ENCODE data around the gene HAUS6.
A peak's percentile ranks its signal among the peaks of the same experiment; 100 is the strongest.
"Not testable (repeated sequence)": the region's sequence is repeated elsewhere in the genome, so short reads cannot be mapped to it uniquely, and the experiment has no call there.

Gene HAUS6

DNA sequence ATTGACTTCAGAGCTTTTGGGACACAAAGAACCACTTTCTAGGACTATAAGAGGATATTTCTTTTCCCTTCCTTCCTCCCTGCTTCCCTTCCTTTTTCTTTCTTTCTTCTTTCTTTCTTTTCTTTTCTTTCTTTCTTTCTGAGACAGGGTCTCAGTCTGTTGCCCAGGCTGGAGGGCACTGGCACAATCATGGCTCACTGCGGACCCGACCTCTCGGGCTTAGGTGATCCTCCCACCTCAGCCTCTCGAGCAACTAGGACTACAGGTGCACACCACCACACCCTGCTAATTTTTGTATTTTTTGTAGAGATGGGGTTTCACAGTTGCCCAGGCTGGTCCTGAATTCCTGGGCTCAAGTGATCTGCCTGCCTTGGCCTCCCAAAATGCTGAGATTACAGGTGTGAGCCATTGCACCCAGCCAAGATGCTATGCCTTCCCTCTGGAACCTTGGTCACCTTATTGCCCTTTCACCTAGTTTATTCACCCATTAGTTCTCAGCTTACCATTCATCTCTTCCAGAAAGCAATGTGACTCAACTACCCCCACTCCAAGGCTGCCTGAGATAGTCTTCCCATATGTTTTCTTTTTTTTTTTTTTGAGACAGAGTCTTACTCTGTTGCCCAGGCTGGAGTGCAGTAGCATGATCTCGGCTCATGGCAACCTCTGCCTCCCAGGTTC lies 14.5 kb upstream of the HAUS6 start:
- peak; percentile 59 for DNase-seq (ENCODE audit: low read depth)

DNA sequence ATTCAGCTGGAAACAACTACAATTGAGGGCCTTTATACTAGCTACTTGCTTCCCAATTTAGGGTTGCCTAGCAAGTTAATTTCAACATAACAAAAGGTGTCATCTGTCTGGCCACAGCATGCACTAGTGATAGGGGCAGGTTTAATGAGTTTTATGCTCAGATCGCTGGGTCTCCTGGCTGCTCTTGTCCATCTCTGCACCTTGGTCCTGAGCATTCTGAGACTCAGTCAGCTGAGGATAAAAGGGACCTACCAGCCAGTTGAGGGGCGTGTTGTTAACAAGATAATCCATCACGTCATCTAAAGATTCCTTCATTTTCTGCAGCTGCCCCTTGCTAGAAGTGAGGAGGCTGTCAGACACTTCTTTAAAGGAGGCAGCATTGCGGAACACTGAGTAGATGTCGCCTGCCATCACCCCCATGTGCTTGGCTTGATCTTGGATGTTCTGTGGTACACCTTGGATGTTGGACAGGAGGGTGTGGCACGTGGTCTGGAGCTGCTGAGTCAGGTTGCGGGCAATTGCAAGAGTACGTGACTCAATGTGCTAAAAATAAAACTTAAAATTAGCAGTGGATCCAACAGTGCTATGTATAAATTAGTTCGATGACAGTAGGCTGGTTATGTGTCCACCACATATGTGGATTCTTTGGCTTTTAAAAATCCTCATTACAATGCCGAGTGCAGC lies 13.5 kb upstream of the HAUS6 start:
- DNase-seq (ENCODE audit: low read depth), result peak; percentile 67

DNA sequence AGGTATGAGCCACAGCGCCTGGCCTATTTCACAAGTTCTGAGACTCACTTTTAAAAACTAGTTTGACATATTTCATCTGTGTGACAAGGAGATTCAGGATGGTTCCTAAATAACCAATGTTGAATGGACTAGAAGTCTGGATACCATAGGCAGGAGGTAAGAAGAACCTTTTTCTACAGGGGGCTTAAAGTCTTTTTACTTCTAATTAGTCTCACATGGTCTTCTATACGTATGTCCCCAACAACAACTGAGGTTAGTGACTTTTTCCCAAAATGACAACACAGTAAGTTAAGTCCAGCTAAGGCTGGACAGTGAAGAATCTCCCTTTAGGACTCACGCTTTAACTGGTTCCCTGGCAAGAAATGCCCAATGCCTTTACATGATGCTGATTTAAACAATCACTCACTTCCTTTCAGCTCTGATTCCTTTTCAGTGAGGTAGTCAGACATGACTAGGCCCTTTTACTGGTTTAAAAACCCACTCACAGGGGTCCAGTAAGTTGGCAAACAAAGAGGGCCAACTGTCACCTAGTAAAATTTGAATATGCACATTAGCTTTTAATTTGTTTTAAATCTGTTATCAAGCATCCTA lies 12.1 kb upstream of the HAUS6 start:
- DNase-seq (ENCODE audit: low read depth), result peak; percentile 80

DNA sequence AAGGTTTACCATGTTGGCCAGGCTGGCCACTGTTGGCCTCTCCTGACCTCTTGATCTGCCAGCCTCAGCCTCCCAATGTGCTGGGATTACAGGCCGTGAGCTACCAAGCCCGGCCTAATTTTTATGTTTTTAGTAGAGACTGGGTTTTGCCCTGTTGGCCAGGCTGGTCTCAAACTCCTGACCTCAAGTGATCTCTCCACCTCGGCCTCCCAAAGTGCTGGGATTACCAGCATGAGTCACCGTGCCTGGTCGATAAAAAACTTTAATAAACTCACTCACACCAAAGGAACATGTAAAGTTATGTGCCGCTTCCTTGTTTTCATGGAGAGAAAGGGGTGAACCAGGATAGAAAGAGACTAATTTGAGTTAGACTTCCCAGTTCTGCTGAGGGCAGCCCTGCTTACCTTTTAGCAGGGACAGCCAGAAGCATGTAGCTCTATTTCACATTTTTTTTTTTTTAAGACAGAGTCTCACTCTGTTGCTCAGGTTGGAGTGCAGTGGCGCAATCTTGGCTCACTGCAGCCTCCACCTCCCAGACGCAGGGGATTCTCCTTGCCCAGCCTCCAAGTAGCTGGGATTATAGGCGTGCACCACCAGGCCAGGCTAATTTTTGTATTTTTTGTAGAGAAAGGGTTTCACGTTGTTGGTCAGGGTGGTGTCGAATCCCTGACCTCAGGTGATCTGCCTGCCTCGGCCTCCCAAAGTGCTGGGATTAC lies 11.4 kb upstream of the HAUS6 start:
- DNase-seq (ENCODE audit: low read depth), result peak; percentile 44

DNA sequence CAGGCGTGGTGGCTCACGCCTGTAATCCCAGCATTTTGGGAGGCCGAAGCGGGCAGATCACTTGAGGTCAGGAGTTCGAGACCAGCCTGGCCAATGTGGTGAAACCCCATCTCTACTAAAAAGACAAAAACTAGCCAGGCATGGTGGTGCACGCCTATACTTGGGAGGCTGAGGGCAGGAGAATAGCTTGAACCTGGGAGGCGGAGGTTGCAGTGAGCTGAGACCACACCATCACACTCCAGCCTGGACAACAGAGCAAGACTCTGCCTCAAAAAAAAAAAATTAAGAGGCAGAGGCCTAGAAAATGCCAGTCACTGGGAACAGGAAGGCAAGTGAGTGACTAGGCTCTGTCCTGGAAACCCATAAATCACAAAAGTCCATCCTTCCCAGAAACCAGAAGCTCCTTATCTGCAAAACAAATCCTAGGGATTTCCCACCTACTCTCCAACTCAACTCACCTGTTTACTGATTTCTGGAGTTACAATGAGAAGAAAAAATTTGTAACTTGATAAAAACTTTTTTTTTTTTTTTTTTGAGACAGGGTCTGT lies 10.4 kb upstream of the HAUS6 start:
- not testable (repeated sequence) for DNase-seq (ENCODE audit: low read depth)

DNA sequence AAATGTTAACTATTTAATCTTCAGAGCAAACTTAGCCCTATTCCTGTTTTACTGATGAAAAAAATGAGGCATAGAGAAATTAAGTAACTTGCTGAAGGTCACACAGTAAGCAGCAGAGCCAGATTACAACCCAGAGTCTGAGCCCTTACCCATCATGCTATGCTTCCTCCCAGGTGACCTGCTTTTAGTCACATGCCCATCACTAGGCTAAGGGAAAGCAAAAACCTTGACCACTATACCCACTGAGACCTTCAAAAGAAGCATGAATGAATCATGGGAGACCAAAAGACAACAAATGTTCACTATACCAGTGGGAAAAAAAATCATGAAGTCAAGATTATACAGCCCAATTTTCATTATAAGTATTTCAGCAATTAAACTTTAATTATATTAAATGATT lies 5.3 kb upstream of the HAUS6 start:
- DNase-seq (ENCODE audit: low read depth), result no peak

DNA sequence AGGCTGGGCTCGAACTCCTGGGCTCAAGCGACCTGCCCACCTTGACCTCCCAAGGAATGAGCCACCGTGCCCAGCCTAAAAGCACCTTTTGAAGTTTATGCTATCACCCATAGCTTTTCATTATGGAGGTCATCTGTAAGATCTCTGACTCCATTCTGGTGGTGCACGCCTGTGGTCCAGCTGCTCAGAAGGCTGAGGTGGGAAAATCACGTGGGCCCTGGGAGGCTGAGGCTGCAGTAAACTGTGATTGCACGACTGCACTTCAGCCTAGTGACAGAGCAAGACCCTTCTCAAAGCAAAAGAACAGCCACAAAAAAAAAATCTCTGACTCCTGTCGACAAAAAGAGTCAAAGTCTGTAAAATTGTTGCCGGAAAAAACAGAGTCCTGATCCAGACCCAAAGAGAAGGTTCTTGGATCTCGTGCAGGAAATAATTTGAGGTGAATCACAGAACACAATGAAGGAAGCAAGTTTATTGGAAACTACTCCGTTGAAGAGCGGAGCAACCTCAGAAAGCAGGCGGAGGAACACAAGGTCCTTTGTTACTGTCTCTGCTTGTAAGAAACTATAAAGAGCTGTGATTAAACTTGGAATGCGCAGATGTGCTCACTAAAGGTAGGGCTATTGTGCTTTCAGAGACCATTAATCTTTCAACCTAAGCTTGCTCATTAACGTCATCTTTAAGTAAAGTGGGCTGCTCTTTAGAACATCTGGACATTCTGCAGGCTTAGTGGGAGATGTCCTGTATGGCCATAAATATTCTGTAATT lies 2.0 kb upstream of the HAUS6 start:
- no peak for DNase-seq (ENCODE audit: low read depth)

DNA sequence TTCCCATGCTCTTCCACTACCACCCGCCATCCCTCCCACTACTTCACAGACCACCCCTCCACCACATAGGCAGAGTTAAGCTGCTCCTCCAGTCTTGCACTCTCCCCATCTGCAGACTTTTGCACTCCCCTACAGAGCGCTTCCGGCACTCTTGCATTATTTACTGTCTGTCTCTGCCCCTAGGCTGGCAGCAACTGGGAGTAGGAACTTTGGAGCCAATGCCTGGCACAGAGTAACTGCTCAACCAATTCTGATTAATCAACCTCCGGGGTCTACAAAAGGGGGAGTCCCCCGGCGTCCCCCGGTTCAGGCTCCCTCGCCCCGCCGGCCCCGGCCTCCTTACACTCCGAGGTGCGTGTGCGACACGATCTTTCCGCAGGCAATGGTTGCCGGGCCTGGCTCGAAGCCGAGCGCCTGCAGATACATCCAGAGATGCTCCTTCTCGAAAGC lies 498 bp downstream of the HAUS6 start:
- DNase-seq (ENCODE audit: low read depth), result peak; percentile 63

DNA sequence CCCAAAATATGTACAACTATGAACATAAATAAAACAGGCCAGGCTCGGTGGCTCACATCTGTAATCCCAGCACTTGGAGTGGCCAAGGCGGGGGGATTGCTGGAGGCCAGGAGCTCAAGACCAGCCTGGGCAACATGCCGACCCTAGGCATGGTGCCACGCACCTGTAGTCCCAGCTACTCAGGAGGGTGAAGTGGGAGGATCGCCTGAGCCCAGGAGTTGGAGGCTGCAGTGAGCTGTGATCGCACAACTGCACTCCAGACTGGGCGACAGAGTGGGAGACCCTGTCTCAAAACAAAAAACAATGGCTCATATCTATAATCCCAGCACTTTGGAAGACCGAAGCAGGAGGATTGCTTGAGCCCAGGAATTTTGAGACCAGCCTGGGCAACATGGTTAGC lies 1.5 kb downstream of the HAUS6 start:
- DNase-seq (ENCODE audit: low read depth), result no peak

DNA sequence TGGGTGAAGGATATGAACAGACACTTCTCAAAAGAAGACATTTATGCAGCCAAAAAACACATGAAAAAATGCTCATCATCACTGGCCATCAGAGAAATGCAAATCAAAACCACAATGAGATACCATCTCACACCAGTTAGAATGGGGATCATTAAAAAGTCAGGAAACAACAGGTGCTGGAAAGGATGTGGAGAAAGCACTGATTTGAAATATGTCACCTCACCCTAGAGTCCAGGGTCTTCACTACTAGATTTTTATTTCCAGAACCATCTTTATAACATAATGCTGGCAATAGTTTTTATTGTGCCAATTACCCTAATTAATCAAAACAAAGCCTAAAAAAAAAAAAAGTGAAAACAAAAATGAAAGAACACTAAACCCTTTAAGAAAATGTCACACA lies 5.3 kb downstream of the HAUS6 start:
- DNase-seq (ENCODE audit: low read depth), result not testable (repeated sequence)

DNA sequence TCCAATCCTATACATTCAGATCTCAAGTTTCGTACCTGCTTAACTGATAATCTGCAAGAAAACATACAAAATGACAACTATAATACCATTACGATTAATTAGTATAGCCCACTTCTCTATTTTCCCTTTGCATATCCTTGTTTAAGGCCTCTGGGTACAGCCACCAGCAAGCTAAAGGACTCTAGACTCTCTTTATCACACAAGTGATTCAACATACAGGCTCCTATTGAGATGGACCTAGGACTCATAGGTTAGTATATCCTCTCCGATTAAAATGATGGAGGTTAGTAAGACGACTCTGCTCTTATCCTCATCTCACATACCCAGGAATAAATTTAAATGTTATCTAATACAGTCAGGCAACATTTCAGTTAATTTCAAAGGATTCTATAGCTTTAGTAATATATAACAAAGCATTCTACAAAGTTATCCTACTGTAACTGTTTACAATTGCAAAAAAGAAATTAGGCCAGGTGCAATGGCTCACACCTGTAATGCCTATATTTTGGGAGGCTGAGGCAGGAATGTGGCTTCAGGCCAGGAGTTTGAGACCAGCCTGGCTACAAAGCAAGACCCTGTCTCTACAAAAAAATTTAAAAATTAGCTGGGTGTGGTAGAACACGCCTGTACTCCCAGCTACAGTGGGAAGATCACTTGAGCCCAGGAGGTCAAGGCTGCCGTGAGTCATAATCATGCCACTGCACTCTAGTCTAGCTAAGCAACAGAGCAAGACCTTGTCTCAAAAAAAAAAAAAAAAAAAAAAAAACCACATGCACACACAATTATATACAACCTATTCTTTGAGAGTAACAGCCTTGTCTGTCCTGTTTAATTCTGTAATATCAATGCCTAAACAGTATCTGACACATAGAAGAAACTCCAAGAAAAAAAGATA lies 15.4 kb downstream of the HAUS6 start:
- peak; percentile 77 for DNase-seq (ENCODE audit: low read depth)

DNA sequence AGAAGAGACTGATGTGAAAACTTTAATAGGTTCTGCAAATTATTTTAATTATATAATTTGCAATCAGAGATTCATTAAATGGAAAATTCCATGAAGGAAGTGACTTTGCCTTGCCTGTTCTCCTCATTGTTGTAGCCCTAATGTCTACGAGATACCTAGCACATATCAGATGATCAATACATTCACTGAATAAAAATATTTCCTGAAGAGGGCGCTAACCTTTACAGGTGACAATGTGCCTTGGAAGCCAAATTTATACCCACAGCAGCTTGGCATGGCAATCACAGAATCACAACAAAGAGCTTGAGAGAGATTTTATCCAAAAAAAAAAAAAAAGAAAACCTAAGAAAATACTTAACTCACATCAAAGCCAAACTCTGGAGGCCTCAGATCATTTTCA lies 17.4 kb downstream of the HAUS6 start:
- peak; percentile 61 for DNase-seq (ENCODE audit: low read depth)

DNA sequence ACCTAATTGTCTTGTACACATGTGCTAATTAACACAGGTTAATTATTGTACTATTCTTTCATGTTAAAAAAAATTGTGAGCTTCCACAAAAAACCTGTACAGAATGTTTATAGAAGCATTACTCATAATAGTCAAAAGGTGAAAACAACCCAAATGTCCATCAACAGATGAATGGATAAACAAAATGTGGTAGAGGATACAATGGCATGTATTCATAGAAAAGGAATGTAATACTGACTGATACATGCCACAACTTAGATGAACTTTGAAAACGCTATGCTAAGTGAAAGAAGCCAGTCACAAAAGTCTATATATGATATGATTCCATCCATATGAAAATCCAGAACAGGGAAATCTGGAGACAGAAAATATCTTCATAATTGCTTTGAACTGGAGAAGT lies 27.9 kb downstream of the HAUS6 start:
- peak; percentile 64 for DNase-seq (ENCODE audit: low read depth)

DNA sequence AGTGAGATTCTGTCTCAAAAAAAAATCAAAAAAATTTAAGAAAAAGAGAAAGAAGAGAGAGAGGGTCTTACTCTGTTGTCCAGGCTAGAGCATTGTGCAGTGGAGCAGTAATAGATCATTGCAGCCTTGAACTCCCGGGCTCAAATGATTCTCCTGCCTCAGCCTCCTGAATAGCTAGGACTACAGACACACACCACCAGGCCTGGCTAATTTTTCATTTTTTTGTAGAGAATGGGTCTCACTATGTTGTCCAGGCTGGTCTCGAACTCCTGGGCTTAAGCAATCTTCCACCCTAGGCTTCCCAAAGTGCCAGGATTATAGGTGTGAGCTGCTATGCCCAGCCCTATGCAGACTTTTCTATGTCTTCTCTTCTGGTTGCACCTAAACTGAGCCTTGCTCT lies 28.5 kb downstream of the HAUS6 start:
- DNase-seq (ENCODE audit: low read depth), result no peak

DNA sequence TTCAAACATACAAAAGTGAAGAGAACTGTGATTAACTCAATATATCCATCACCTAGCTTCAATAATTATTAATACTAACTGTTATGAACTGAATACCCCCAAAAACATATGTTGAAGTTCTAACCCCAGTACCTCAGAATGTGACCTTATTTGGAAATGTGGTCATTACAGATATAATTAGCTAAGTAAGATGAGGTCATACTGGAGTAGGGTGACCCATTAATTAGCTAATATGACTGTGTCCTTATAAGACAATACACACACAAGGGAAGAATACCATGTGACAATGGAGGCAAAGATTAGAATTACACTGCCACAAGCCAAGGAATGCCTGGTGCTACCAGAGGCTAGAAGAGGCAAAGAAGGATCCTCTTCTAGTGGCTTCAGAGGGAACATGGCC lies 45.7 kb downstream of the HAUS6 start:
- DNase-seq (ENCODE audit: low read depth), result no peak

DNA sequence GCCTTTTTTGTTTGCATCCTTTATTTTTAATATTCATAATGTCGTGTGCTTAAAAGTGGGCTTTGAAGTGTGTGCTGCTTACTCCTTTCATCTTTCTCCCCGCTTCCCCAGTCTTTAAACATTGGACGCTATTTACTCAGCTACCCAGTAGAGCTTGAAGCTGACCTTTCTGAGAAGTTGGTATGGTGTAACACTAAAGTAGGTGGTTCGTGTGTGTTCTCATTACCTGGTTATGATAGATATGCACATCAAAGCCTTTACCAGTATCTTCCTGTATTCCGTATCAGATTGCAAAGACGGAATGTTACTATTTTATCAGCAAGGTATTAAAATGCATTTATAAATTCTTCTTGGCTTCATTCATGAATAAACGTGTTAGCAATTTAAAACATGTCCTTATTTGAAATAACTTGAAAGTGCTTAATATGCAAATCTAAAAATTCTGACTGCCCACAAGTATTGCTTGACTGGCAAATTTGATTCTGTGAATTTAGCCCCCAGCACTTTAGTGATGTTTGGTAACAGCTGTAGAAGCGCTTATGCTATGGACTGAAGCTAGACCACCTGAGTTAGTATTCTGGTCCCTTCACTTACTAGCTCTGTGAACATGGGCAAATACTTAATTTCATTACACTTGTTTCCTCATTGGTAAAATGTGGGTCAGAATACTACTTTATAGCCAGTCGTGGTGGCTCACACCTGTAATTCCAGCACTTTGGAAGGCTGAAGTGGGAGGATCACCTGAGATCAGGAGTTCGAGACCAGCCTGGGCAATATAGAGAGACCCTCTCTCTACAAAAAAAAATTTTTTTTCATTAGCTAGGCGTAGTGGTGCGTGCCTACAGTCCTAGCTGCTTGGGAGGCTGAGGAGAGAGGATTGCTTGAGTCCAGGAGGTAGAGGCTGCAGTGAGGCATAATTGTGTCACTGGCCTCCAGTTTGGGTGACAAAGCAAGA lies 51.8 kb downstream of the HAUS6 start:
- peak; percentile 9 for DNase-seq (ENCODE audit: low read depth)

DNA sequence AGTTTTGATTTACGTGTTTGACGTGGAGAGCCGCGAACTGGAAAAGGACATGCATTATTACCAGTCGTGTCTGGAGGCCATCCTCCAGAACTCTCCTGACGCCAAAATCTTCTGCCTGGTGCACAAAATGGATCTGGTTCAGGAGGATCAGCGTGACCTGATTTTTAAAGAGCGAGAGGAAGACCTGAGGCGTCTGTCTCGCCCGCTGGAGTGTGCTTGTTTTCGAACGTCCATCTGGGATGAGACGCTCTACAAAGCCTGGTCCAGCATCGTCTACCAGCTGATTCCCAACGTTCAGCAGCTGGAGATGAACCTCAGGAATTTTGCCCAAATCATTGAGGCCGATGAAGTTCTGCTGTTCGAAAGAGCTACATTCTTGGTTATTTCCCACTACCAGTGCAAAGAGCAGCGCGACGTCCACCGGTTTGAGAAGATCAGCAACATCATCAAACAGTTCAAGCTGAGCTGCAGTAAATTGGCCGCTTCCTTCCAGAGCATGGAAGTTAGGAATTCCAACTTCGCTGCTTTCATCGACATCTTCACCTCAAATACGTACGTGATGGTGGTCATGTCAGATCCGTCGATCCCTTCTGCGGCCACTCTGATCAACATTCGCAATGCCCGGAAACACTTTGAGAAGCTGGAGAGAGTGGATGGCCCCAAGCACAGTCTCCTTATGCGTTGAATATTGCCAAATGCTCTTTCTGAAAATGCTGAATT lies 52.6 kb downstream of the HAUS6 start:
- DNase-seq (ENCODE audit: low read depth), result peak; percentile 65

DNA sequence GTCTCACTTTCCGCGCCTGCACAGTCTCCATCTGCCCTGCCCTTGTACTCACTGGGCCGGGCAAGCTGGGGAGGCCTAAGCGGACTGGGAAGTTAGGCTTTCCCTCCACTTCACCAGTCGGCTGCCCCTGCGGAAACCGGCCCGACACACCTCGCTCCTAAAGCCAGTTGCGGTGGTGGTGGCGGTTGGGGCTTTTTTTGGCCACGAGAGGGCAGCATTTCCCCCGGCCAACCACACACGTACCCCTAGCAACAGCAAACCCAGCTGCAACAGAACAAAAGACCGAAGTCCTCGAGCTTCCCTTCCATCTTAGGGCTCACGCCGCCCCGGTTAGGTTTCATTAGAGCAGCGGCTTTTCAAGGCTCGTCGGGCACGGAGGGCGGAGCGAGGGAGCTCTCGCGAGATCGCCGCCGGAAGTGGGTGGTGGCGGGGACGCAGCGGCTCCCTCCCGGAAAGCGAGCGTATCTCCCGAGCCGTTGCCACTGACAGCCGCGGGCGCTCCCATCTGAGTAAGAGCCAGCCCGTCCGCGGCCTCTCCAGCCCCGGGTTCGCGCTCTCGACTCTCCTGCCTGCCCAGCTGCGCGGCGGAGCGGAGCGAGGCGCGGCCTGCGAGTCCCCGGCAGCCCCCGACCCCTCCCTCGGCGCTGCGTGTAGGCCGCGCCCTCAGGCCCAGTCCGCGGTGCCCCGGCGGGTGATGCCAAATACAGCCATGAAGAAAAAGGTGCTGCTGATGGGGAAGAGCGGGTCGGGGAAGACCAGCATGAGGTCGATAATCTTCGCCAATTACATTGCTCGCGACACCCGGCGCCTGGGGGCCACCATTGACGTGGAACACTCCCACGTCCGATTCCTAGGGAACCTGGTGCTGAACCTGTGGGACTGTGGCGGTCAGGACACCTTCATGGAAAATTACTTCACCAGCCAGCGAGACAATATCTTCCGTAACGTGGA lies 53.5 kb downstream of the HAUS6 start, which contains the start of gene RRAGA:
TSS of gene RRAGA (plus strand) at position 462 of the 951 bp plus-strand sequence. CDS start at position 695, 233 bp downstream.
- peak; percentile 98 for DNase-seq (ENCODE audit: low read depth)
